Activated CD8-positive, alpha-beta memory T cell treated with anti-CD3 and anti-CD28 coated beads for 1 hour (primary cell): ENCODE data around the gene FUT2.
"Not testable (repeated sequence)": the region's sequence is repeated elsewhere in the genome, so short reads cannot be mapped to it uniquely, and the experiment has no call there.

Experiments used
- DNase-seq, 2 donors: peaks; one replicate each; pipeline ENCODE4 v3.0.0-alpha.2; 2020; ENCODE audit warnings: low read depth in 1 of 2; ENCODE audit errors: extremely low read depth in 1 of 2

The FUT2 gene

DNA sequence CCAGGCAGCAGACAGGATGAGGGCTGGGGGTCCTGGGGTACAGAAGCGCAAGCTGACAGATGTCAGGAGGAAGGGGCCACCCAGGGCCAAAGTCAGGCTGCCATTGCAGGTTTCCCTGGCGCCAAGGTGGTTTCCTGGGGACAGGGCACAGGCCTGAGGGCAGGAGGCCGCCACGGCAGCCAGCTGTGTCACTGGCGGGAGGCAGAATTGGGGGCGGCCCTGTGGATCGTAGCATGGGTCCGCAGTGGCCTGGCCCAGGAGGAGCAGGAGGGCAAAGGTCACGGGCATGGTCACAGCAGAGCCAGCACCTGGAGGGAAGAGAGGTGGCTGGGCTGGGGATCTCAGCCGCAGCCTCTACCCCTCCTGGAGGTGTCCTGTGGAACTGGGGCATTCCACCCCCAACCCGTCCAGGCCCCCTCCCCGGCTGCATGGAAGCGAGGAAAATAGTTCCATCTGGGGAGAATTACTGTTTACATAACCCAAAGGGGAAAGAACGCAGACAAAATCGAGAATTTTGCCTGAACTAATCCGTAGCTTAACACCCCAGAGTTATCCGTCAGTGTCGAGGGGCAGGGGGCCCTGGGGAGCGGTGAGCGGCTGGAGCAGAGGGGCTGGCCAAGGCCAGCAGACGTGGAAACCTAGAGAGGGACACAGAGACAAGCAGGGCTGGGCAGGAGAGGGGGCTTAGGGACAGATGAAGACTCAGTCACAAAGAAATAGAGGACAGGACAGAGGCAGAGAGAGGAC is 24.9 kb upstream of the FUT2 start:
- no peak for DNase-seq

DNA sequence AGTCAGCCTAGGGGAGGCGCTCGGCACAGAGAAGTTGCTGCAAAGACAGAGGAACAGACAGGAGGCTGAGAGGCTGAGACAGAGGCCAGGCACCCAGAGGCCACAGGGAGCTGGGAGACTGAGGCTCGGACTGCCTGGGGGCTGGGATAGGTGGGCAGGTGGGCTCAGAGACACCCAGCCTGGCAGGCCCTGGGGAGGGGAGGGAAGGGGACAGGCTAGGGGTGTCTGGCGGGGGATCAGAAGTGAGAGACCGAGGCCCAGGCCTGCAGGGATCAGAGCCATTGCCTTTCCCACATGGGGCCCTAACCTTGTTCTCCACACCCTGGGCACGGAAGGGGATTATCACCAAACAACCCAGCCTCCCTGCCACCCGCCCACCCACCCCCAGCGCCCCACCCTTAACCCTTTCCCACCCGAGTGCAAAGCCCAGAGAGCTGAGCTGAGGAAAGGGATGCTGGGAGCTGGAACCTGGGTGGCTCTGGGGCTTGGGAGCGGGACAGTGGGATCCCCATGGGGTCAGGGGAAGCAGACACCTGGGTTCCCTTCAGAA is 24.2 kb upstream of the FUT2 start:
- DNase-seq, result no peak

DNA sequence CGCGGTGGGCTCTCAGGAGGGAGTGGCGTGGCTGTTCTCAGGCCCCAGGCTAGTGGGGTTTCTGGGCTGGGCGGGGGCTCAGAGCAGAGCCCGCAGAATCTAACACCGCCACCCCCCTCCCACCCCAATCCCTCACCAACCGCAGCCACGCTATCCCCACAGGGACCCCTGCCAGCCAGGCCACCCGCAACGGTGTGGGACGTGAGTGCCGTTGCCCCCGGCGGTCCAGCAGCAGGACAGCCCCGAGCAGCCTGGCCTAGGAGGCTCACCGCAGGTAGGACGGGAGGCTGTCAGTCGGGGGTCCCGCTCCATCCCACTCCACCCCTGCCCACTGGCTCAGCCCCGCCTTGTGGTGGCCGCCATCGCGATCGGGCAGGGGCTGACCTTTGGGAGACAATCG is 22.8 kb upstream of the FUT2 start, which contains the start of gene NTN5:
Gene NTN5, minus strand, starts transcription at position 24 of the 400 bp plus-strand sequence. CDS start 2,031 bp downstream, outside the sequence.
- no peak for DNase-seq

DNA sequence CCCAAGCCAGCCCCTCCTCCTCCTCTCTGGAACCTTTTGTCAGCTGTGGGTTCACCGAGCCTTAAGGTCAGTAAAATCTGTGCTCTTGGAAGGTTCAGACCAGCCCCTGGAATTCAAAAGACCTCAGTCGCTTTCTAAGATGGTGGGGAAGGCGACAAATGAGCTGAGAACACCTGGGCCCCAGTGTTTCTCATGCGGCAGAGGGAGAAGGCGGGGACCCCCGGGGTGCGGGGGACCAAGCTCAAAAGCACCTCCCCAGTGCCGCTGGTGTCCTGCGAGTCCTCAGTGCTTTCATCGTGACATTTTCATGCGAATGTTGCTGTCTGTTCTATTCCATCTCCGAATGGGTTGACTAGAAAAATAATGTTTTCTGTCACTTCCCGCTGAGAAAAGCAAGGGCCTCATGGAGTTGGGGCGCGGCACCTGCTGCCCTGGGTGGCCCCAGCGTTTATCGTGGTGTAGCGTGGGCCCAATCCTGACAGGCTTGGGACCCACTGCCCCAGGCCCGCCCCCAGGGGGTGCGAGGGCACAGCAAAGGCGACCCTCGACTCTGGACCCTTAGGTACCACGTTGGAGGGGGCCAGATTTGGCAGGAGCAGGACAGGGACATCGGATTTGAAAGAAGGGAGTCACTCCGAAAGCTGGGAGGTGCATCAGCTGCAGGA is 22.2 kb upstream of the FUT2 start:
- no peak for DNase-seq

DNA sequence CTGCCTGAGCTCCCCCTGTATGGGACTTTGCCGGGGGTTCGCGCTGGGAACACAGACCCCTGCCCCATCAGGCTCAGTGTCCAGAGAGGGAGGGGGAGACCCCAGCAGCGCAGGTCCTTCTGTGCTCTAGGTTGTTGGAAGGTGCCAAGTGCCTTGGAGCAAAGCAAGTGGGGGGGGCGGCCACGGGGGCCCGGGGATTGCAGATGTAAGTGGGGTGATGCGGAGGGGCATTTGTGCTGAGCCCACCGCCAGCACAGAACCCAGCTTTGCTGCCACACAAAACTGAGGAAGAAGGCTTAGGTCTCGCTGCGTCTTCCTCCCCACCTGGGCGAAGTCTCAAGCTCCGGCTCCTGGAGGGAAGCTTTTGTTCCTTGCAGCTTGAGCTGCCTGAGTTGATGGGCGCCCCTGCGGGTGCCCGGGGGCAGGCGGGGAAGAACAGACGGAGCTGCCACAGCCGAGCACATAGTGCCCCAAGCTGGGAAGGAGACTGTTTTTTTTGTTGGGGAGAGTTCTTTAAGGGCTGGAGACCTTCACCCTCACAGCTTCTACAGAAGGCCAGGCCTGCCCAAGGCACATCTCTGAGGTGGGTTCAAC is 21.5 kb upstream of the FUT2 start:
- DNase-seq, result no peak

DNA sequence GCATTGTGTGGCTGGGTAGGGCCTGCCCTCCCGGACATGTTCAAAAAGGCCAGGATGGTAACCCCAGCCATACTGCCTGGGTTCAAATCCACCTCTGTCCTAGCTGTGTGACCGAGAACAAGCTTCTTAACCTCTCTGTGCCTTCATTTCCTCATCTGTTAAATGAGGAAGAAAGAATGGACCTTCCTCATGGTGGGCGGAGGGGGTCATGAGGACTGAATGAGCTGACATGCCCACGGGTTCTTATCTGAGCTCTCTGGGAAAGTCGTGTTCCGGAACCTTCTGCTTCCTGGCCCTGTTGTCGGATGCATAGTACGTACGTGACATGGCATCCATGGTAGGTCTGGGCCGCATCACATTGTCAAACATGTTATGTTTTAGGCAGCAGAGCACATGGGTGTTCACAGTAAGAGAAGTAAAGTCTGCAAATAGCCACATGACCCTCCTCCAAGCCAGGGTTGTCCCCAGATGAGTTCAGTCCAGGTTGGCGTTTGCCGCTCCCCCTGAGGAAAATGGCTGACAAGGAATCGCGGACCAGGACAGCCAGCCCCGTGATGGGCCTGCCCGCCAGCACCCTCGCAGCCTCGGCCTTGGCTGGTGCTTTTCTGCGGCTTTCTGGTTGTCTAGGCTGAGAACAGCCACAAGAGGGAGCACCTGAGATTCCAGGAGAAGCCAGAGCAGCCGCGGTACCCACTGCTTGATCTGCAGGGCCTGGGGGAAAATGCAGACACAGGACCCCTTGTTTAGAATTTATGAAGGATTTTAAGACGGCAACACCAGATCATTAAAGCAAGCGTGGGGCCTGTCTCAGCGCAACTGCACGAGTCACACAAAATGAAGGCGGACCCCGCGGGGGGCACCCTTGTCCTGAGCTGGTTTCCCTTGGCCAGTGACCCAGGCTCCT is 20.6 kb upstream of the FUT2 start:
- DNase-seq, result peak; percentile 46 to 56

DNA sequence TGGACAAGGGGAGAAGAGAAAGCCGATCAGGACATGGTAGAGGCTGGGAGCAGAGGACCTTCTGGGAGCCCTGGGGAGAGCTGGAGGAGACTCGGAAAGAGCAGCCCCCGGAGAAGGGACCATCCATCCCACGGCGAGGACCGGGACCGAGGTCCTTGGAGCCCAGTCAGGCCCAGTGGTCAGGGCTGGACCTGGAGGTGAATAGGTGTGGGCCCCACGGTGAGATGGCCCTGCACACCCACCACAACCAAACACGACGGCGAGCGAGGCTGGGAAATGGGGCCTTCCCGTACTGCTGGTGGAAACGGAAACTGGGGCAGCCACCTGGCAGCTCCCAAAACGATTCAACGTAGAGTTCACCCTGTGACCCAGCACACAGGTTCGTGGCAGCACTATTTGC is 19.3 kb upstream of the FUT2 start:
- no peak for DNase-seq

DNA sequence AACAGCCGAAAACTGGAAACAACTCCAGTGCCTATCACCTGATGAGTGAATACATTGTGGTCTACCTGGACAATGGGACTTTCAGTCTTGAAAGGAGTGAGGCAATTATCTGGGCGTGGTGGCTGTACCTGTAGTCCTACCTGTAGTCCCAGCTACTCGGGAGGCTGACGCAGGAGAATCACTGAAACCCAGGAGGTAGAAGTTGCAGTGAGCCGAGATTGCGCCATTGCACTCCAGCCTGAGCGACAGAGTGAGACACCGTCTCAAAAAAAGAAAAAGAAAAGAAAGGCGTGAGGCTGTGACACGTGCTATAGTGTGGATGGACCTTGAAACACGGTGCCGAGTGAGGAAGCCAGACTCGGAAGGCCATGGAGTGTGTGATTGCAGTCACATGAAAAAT is 18.9 kb upstream of the FUT2 start:
- no peak for DNase-seq

DNA sequence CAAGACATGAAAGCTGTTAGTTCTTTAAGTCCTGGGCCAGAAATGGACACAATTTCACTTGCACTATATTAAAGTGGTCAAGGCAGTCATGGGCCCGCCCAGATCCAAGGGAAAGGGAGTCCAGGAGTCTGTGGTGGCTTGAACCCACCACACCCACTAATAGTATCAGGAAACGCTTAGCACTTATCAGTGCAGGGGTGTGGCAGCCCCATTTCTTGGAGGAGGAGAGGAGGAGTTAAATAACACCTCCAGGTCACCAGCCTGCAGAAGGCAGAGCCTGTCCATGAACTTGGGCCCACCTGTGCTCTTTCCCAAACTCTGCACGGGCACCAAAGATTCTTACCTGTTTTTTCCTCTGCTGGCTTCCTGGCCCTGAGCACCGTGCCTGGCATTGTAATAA is 17.6 kb upstream of the FUT2 start:
- no peak for DNase-seq

DNA sequence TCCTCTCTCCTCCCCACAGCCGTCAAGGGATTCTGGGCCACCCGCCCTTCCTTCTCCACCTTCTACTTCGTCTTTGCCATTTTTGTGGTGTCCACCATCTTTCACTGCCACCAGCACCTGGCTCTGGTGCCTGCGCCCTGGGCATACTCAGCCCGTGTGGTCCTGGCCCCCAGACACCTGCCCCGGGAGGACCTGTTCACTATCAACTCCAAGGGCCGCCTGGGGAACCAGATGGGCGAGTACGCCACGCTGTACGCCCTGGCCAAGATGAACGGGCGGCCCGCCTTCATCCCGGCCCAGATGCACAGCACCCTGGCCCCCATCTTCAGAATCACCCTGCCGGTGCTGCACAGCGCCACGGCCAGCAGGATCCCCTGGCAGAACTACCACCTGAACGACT is 15.8 kb upstream of the FUT2 start:
- not testable (repeated sequence) for DNase-seq

DNA sequence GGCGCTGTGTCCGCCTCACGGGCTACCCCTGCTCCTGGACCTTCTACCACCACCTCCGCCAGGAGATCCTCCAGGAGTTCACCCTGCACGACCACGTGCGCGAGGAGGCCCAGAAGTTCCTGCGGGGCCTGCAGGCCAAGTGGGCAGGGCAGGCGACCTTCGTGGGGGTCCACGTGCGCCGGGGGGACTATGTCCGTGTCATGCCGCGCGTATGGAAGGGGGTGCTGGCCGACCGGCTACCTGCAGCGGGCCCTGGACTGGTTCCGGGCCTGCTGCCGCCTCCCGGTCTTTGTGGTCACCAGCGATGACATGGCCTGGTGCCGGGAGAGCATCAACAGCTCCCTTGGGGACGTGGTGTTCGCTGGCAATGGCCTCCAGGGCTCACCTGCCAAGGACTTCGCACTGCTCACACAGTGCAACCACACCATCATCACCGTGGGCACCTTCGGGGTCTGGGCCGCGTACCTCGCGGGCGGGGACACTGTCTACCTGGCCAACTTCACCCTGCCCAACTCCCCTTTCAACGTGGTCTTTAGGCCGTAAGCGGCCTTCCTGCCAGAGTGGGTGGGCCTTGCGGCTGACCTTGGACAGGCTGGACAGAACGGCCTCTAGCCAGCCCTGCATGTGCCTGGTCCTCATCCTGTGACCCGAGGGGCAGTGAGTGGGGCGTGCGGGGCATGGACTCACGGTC is 15.2 kb upstream of the FUT2 start:
- DNase-seq, result no peak

DNA sequence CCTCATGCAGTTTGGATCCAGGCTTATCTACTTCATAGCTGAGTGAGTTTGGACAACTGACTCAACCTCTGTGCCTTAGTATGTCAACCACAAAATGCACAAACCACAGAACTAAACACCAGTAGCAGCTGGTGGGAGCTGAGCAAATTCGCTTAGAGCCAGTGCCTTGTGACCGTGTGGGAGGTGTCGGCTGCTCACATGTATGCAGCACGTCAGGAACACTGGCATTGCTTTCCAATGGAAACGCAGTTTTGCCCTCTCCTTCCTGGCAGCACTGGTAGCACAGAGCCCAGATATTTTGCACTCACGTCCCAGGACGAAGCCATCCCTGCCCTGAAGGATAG is 14.7 kb upstream of the FUT2 start:
- no peak for DNase-seq

DNA sequence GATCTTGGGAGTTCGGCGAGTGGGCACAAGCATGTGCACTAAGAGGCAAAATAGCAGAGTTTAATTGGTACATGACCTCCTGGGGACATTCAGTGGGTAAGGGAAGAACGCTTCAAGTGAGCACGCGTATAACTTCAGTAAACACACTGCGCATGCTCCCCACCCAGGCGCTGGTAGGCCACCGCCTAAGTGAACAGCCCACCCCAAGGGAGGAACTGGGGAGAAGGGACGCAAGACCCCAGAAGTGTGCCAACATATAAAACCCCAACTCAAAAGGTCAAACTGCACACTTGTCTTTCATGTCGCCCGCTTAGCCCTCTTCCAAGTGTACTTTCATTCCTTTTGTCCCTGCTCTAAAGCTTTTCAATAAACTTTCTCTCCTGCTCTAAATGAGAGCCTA is 12.4 kb upstream of the FUT2 start:
- no peak for DNase-seq

DNA sequence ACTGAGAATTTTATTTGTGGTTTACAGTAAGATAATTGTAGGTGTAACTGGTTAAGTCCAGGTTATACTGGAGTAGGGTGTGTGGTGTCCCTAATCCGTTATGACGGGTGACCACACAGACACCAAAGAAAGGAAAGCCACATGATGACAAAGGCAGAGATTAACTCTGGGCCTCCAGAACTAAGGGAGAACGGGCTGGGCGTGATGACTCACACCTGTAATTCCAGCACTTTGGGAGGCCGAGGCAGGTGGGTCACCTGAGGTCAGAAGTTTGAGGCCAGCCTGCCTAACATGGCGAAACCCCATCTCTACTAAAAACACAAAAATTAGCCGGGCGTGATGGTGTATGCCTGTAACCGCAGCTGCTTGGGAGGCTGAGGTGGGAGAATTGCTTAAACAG is 10.2 kb upstream of the FUT2 start:
- DNase-seq, result no peak

DNA sequence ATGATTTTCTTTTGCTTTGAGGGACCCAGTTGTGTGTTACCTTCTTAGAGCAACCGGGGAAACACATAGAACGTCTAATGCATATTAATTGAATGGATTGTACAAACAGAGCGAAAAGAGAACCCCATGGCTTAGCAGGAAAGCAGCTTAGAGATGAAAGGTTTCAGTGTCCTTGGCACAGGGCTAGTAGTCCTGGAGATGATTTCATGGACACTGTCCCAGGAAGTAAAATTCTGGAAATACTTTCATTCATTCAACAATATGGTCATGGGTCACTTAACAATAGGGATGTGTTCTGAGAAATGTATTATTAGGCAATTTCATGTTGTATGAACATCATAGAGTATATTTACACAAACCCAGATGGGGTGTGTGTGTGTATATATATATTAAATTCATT is 9.7 kb upstream of the FUT2 start:
- no peak for DNase-seq

DNA sequence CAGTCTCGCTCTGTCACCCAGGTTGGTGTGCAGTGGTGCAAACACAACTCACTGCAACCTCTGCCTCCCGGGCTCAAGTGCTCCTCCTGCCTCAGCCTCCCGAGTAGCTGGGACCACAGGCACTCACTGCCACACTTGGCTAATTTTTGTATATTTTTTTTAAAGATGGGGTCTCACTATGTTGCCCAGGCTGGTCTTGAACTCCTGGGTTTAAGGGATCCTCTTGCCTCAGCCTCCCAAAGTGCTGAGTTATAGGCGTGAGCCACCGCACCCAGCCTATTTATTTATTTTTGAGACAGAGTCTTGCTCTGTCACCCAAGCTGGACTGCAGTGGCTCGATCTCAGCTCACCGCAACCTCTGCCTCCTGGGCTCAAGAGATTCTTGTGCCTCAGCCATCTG is 9.1 kb upstream of the FUT2 start:
- DNase-seq, result not testable (repeated sequence)

DNA sequence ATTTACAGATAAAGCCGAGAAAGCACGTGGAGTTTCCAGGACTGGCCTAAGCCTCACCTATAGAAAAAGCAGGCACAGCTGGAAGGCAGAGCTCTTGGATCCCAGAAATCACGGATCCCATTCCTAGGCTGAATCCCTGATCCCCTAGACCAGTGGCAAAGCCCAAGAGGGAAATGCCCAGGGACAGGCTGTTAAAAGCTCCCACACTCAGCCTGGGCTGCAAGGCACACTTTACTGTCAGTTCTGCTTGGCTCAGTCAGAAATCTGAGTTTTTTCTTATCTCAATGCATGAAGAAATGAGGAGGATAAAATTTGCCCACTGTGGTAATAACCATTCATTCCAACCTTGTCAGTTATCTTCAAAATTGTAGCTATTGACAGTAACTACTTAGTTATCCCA is 8.0 kb upstream of the FUT2 start:
- DNase-seq, result no peak

DNA sequence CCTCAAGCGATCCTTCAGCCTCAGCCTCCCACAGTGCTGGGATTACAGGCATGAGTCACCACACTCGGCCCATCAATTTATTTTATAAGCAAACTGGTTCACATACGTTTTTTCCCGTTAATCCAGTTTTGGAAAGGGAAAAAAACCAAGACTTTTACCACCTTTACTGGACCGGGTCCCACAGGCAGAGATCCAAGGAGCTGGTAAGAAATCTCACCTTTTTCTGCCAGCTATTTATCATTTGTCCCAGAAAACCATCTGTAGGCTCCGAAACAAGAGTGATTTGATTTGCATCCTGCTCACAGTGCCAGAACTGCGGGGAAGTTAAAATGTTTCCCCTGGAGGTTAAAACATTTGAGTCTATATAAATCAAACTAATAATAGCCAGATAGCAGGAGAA is 6.3 kb upstream of the FUT2 start:
- no peak for DNase-seq

DNA sequence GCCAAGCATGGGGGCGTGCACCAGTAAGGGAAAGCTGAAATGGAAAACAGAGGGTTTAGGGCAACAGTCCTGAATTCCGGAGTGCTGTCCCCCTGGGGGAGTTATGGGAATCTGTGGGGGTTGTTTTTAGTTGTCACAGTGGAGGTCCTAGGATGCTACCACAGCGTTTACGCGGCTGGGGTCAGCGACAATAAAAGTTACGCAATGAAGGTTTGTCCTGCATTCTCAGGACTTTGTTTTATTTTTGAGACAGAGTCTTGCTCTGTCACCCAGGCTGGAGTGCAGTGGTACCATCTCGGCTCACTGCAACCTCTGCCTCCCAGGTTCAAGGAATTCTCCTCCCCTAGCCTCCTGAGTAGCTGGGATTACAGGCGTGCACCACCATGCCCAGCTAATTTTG is 2.1 kb upstream of the FUT2 start:
- not testable (repeated sequence) for DNase-seq

DNA sequence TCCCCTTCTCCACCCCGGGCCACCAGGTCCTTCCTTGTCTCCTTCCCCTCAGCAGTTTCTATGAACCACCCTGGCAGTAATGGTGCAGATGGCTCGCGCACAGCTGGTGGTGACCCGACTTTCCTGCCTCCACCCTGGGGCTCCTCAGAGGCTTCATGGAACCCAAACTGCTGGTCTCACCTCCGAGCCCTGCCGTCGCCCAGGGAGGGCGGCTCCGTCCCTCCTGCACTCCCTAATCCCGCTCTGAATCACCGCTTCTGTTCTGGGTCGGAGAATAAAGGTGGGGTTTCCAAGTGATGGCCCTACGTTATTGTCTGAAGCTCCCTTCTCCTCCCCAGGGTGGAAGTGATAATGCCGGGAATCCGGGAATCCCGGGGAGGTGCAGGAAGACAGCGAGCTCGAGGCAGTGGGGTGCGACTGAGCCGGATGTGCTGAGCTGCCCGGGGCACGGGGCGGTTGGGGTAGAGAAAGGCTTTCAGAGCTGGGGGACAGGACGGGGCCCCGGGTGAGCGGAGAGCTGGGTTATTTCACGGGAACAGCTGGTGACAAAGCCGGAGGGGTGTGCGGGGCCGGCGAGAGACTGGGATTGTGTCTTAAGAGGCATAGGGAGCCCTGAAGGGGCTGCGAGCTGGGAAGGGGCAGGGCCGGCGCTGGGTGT is 711 bp downstream of the FUT2 start:
- DNase-seq, result no peak
